ENCODE measurements around the gene WIPF1.
"Not testable (repeated sequence)": the region's sequence is repeated elsewhere in the genome, so short reads cannot be mapped to it uniquely, and the experiment has no call there.

The WIPF1 gene

DNA sequence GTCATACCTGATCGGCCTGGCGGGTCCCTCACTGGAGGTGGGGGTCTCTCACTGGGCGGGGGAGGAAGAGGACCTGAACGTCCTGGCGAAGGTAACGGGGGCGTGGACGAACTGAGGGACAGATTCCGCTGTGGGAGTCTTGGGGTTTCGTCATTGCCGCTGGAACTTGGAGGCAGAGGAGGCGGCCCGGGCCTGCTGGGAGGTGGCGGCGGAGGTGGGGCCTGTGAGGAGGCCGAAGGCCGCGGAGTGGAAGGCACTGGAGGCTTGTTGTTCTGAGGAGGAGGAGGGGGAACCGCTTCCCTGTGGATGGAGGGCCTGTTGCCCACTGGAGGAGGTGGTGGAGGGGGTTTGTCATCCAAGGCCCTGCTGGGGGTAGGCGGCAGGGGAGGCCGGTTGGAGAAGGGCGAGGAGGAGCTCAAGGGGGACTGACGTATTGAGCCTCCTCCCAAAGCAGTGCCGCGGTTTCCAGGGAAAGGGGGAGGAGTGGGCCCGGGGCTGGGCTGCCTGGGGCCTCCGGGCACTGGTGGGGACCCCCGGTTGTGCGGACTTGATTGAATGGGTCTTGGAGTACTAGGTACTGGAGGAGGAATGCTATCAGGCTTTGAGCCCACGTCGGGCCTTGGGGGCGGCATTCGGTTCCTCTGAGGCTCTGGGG, 25.8 kb downstream of the WIPF1 start:
- DNase-seq (ENCODE audit: low read depth): no peak

DNA sequence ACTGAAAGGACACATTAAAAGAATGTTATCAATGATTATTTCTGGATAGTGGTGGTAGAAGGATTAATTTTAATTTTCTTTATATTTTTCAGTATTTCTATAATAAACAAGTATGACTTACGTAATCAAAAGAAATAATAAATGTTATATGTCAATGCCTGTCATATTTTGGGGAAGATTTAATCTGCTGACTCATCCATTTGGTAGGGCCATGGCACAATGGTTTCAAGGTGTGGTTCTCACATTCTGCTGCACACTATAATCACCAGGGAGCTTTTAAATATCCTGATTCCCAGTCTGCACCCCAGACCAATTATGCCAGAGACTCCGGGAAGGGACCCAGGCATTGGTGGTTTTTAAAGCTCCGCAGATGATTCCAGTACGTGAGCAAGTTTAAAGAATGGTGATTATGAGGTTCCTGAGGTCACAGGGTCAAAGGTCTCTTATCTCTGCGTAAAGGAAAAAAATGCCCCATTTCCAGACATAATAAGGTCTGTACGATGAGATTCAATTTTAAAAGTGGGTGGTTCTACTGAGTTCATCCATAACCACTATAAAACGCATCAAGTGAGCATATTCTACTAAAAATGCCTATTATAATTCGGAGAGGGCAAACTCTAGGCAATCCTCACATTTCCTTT, 27.2 kb downstream of the WIPF1 start:
- DNase-seq (ENCODE audit: low read depth): no peak

DNA sequence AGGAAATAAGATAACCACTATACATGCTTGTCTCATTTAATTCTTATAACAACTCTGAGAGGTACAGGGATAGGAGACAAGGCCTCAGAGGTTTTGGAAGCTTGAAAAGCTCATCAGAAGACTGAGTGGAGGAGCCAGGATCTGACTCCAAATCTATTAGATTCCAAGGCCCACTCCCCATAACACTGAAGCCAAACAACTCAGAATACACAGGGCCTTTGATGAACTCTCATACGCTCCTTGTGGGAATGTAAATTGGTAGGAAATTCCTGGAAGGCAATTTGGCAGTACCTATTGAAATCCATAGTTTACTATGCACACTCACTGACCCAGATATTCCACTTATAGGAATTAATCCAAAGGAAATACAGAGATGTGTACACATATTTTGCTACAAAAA, 27.9 kb downstream of the WIPF1 start:
- no peak for DNase-seq (ENCODE audit: low read depth)

DNA sequence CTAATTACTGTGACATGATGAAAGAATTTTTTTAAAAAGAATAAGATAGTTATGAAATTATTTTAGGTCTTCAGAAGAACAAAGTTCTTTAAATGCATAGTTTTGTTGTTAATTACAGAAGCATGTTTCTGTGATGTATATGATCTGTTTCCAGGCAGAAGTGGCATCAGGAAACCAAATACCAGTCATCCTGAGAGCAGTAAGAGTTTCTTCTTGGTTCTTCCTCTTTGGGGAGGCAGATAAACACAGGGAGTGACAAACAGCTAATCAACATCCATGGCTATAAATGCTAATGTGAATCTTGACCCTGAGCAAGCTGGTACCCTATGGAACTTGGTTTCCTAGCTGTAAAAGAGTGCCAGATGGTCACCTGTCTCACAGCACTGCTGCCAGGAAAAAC, 29.2 kb downstream of the WIPF1 start:
- DNase-seq (ENCODE audit: low read depth): no peak

DNA sequence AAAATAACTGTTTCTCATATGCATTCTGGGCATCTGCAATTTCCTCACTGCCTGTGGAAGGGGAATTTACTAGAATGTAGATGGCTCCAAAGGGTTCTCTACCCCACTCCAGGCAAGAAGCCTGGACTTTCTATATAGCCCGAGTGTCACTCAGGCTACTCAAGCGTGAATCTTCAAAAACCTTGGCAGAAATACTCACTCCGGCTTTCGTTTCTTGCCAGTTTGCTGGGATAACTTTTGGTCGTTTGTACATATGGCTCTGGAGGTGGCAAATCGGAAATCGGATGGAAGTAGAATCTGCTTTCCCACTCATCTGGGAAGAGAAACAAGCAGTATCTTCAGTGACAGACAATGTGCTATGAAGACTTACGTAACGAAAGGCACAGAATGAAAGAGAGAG, 30.7 kb downstream of the WIPF1 start:
- no peak for DNase-seq (ENCODE audit: low read depth)

DNA sequence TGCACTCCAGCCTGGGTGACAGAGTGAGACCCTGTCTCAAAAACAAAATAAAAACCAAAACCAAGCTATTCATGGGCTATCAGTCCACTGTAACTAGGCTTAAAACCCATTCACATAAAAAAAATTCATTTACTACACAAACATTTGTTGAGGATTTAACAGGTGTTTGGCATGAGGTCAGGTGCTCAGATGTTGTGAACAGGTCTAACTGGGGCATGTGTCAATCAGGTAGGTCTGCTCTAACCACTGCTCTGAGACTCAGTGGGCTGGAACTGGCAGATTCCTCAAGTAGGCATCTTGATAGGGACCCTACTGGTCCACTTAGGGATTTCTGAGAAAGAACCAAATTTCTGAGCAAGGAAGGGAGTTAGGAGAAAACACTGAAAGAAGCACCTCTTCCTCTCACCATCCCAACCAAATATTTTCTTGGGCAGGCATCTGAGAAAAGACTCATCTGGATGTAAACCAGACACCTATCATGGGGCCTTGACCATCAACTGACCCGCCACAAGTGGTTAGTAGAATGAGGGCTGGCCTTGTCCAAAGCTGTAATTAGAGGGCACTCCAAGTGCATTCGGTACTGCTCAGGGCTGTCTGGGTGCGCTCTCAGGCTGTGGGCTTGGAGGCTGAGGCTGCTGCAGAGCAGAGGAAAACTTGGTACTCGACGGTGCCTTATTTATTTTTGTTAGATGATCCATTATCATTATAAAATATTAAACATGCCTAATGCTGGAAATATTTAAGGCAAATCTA, 33.9 kb downstream of the WIPF1 start:
- no peak for DNase-seq (ENCODE audit: low read depth)

DNA sequence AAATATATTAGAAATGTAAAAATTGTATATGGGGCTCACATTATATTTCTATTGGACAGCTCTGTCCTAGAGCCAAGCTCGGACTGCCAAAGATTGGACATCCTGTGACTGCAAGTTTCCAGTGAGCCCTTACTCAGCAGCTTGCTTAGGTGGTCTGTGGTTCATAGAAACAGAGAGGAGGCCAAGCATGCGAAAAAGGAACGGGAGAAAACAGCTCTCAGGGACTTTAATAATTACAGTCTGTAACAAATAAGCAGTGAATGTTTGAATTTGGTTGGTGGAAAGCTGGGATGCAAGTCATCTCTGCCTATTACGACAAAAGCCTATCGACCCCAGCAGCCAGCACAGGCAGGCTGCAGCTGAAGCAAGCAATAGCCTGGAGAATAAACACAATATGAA, 35.6 kb downstream of the WIPF1 start:
- DNase-seq (ENCODE audit: low read depth): no peak

DNA sequence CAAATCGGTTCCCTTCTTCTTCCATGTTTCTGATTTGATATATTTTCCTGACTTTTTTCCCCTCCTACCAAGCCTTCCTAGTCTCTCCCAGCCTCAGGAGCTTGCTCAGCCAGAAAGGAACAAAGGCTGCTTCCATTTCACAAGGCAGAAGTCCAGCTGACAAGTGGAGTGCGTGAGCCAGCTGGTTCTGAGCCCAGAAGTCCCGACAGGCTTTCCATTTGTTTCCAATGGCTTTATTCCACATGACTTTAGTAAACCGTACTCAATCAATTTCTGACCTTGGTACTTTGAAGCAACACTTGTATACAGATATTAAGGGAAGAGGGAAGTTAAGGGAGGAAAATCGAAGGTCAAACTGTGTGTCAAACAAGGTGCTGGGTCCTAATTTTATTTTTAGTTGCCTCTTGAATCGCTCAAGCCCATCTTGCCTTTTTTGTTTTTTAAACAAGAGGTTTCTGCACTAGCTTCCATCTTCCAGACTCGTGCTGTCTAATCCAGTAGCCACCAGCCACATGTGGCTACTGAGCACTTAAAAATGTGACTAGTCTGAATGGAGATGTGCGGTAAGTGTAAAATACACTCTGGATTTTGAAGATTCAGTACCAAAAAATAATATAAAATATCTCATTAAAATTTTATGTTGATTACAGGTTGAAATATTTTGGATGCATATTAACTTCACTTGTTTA, 36.2 kb downstream of the WIPF1 start:
- DNase-seq (ENCODE audit: low read depth): no peak

DNA sequence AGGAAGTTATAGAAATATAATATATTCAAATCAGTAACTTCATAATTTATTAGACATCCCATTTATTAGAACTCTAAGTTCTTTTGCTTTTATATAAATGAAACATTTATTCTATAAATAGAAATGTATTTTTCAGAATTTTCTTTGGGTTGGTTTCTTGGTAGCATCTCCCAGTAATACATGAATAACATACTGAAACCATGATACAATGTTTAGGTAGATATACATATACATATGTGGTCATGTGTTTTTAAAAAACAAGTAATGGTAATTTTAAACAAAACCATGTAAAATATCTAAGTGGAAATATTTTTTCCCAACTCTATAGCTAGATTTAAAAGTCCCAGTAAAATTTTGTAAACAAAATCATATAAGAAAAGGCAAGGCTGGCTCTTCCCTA, 36.9 kb downstream of the WIPF1 start:
- no peak for DNase-seq (ENCODE audit: low read depth)

DNA sequence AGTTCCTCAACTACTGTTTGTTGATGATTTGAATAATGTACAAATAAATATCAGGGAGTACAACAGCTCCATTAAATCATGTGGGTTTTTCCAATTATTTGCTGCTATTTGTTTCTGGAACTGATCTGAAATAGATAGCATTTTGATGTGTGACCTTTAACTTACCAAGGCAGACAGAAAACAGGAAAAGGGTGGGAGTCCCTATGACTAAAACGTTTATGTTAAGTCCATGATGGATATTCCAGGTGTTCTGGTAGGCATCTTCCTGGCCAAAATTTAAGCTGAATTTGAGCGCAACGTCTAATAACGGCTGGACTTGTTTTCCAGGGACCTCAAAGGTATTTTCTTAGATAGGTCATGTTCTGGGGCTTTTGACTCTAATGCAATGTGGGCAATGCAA, 41.6 kb downstream of the WIPF1 start:
- no peak for DNase-seq (ENCODE audit: low read depth)

DNA sequence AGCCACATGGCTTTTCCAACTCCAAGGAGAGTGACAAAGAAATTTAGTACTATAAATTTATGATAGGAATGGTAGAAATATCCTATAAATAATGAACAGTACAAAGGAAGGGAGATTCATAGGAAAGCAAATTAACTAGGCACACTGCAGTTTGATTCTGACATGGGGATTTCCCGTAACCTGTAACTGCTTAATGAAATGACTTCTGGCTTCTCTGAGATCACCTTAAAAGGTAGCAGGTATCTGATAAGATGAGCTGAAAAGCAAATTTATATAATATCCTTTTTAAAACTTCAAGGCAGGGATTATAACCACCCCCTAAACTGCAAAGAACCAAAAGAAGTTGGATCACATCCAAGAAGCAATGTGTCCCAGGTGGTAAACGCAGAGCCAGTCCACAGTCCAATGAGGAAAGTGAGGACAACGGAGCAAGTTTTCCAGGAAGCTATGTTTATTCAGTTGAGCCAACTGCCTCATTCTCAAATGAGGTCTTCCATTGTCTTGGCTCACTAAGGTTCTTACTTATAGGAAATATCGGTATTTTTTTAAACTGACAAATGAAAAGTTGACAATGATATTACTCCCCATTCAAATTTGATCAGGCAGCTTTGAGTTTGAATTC, 43.0 kb downstream of the WIPF1 start:
- DNase-seq (ENCODE audit: low read depth): no peak

DNA sequence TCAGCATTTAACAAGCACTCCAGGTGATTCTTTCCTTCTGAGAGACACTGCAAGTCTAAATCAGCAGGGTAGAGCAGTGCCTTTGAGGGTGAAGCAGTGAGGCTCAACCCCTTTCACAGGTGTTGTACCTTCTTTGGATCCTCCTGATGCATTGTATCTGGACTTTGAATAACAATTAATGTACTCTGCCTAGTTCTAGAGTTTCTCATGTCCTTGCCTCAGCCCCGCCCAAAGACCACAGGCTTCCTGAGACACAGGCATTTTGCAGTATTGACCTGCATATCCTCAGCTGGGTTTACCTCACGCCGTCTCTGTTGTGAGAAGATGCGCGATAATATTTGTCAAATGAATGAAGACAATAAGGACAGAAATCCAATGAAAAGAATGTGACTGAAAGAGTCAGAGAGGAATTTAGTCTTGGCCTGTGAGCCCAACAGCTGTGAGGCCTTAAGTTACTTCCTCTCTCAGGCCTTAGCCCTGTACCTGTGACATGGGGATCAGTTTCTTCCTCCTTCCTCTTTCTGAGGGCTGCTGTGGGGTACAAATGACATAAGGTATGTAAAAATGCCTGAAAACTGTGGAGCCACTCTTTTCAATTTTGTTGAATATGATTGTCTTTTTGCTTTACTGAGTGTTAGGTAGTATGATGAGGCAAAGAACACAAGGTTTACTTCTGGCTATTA, 43.7 kb downstream of the WIPF1 start:
- DNase-seq (ENCODE audit: low read depth): no peak

DNA sequence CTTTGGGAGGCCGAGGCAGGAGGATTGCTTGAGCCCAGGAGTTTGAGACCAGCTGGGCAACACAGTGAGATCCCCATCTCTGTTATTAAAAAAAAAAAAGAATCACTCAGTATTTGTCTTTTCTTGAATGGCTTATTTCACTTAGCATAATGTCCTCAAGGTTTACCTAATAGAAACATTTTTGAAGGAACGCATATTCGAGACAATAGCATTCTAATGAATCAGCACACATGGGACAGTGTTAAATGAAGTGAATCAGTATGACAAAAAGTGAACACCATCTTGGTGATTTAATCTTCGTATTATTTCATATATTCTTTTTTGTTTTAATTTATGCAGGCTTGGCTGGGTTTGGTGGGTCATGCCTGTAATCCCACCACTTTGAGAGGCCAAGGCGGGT, 44.7 kb downstream of the WIPF1 start:
- DNase-seq (ENCODE audit: low read depth): no peak

DNA sequence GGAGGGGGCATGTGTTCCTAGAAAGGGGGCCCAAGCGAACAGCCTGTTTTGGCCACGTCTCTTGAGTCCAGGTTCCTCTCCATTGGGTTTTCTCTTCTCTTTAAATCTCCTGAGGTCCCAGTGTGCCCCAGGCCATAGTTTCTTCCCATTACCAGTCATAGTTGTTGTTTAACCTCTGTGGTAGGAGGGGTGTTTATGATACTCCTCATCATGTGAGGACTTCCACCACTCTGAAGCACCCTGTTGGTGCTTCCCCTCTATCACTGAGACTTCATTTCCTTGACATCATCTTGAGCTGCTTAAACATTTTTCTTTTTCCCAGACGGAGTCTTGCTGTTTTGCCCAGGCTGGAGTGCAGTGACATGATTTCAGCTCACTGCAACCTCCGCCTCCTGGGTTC, 45.9 kb downstream of the WIPF1 start:
- no peak for DNase-seq (ENCODE audit: low read depth)

DNA sequence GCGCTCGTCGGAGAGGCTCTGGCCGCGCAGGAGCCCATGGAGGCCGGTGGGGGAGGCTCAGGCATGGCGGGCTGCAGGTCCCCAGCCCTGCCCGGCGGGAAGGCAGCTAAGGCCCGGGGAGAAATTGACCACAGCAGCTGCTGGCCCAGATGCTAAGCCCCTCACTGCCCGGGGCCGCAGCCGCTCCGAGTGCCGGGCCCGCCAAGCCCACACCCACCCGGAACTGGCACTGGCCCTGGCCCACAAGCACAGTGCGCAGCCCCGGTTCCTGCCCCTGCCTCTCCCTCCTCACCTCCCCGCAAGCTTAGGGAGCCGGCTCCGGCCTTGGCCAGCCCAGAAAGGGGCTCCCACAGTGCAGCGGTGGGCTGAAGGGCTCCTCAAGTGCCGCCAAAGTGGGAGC, 49.0 kb downstream of the WIPF1 start:
- DNase-seq (ENCODE audit: low read depth): not testable (repeated sequence)

DNA sequence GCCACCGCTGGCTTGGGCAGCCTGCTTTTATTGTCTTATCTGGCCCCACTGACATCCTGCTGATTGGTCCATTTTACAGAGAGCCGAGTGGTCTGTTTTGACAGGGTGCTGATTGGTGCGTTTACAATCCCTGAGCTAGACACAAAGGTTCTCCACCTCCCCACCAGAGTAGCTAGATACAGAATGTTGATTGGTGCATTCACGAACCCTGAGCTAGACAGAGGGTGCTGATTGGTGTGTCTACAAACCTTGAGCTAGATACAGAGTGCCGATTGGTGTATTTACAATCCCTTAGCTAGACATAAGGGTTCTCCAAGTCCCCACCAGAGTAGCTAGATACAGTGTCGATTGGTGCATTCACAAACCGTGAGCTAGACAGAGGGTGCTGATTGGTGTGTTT, 49.6 kb downstream of the WIPF1 start:
- not testable (repeated sequence) for DNase-seq (ENCODE audit: low read depth)

DNA sequence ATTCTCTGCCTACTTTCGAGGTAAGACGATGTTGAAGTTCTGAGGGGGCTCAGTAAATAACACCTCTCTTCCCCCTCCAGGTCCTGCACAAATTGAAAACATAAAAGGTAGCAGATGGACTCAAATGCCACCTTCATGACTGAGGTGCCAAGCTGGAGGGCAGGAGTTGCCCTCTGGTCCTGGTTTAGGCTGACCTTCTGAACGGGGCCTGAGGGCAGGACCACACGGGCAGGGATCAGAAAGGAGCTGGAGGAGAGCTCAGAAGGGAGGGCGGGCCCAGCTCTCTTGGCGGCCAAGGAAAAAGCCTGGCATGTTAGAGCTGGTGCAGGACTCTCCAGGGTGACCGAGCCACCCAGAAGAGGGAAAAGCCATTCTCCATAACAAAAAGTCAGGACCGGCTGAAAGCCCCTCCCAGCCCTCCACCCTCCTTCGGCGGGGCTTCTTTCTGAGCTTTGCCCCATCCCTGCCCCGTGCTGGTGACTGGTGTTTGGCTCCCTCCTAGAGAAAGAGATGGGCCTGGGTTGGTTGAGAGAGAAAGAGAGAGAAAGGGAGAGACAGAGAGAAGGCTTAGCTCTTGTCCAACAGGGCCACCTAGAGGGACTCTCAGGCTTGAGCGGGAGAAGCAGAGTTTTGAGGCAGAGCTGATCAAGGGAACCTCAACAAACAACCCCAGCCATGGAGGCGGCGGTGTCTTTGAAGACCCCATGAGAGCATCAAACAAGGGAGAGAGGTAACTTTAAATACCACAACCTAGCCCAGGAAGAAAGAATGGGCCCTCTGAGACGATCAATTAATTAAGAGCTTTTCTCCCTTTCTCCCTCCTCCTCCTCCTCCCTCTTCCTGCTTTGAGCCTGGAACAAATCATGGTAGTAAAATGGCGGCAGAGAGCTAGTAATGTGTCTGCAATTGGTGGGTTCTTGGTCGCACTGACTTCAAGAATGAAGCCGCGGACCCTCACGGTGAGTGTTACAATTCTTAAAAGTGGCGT, 50.8 kb downstream of the WIPF1 start:
- no peak for DNase-seq (ENCODE audit: low read depth)

DNA sequence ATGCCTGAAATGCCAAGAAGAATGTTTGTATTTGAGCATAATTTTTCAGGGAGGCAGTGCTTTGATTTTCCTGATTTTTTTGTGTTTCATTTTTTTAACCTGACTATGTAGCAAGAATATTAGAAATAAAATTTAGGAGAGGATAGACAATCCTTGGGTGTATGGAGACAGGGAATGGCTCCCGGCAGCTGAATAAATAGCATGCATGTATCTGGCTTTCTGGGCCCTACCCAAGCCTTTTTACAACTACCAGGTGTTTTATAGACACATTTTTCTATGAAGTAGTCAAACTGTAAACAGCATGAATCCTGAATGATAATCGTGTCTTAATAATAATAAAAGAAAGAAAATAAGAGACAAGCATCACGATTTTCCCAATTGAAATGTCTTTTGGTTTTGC, 52.4 kb downstream of the WIPF1 start:
- DNase-seq (ENCODE audit: low read depth): no peak

DNA sequence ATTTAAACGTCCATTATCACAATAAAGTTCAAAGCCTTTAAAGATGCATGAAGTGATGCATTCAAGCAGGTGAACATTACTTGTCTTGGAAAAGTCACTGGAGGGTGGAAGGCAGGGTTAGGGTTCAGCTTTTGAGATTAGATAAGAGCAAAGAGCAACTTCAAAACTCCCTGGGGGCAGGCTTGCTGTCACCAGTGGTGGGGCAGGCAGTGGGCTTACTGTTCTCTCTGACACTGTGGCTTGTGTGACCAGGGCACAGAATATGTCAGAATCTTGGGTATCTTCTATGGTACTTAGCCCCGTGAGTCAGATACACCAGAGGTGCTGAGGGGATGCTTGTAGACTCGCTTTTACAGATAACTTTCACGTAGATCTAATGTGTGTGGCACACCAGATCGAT, 52.8 kb downstream of the WIPF1 start:
- no peak for DNase-seq (ENCODE audit: low read depth)

DNA sequence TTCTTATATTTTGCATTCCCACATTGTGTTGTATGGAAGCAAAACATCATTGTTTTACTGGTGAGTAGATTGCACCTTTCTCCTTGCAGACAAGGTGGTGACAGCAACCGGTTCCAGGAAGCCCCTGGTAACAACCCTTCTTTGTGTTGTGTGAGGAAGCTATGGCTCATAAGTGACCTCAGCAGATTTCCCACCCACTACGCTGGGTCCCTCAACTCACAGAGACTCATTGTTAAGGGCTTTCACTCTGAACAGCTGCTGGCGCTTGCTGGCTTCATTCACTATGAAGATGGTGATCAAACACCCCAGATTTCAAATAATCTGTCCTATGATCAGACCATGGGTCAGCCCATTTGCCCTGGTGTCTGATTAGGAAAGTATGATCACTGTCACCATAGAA, 53.4 kb downstream of the WIPF1 start:
- no peak for DNase-seq (ENCODE audit: low read depth)

DNA sequence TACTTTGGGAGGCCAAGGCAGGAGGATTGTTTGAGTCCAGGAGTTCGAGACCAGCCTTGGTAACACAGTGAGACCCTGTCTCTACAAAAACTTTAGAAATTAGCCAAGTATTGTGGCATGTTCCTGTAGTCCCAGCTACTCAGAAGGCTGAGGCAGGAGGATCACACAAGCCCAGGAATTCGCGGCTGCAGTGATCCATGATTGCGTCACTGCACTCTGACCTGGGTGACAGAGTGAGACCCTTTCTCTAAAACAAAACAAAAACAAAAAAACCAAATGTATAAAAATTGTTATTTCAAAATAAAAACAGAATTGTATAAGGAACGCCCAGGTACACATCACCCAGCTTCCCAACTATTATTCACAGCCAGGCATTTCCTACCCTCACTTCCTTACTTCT, 56.7 kb downstream of the WIPF1 start:
- no peak for DNase-seq (ENCODE audit: low read depth)

Measured in activated gamma-delta T cell treated with anti-CD3 and anti-CD28 coated beads, Interleukin-2, amount 50 U/mL, for 16 hours (primary cell).